AML-193 (cell line): ENCODE results near the gene ITGB5.
"Not testable (repeated sequence)": the region's sequence is repeated elsewhere in the genome, so short reads cannot be mapped to it uniquely, and the experiment has no call there.

Experiments
- DNase-seq, 2 experiments: peaks; one replicate each; lab custom pipeline; 2025; lab: John Stamatoyannopoulos, UW

The ITGB5 gene

GRCh38 chr3:124786511-124787241 is 100.5 kb downstream of the ITGB5 start:
- no peak for DNase-seq

- DNase-seq = no peak
Measured at GRCh38 chr3:124785973-124786372, 101.2 kb downstream of the ITGB5 start.

- no peak for DNase-seq
Measured at GRCh38 chr3:124784686-124785382, 102.3 kb downstream of the ITGB5 start.

GRCh38 chr3:124783696-124784095 is 103.5 kb downstream of the ITGB5 start:
- DNase-seq = no peak

GRCh38 chr3:124782377-124782712 is 104.8 kb downstream of the ITGB5 start:
- not testable (repeated sequence) for DNase-seq

- no peak for DNase-seq
Measured at GRCh38 chr3:124781476-124782376, 105.4 kb downstream of the ITGB5 start.

- no peak for DNase-seq
Measured at GRCh38 chr3:124780761-124781475, 106.2 kb downstream of the ITGB5 start.

- DNase-seq = no peak
Measured at GRCh38 chr3:124780356-124780755, 106.8 kb downstream of the ITGB5 start.

GRCh38 chr3:124779751-124780191 is 107.4 kb downstream of the ITGB5 start:
- no peak for DNase-seq

GRCh38 chr3:124779116-124779515 is 108.0 kb downstream of the ITGB5 start:
- no peak for DNase-seq

- no peak for DNase-seq
Measured at GRCh38 chr3:124777762-124778470, 109.2 kb downstream of the ITGB5 start.

GRCh38 chr3:124776856-124777255 is 110.3 kb downstream of the ITGB5 start:
- DNase-seq = no peak

- DNase-seq = no peak
Measured at GRCh38 chr3:124775877-124776276, 111.3 kb downstream of the ITGB5 start.

GRCh38 chr3:124774841-124775402 is 112.2 kb downstream of the ITGB5 start:
- no peak for DNase-seq

GRCh38 chr3:124774327-124774718 is 112.8 kb downstream of the ITGB5 start:
- no peak for DNase-seq

GRCh38 chr3:124773351-124774326 is 113.5 kb downstream of the ITGB5 start:
- no peak for DNase-seq

GRCh38 chr3:124772081-124772831 is 114.9 kb downstream of the ITGB5 start:
- DNase-seq = no peak

GRCh38 chr3:124771083-124771445 is 116.1 kb downstream of the ITGB5 start:
- DNase-seq = no peak
